ENCODE data around the gene RNF207.

The RNF207 gene

GRCh38 chr1:6252374-6252710 lies 46.4 kb downstream of the RNF207 start:
- no peak for DNase-seq

- no peak for DNase-seq
Observed at GRCh38 chr1:6253380-6253779, 47.5 kb downstream of the RNF207 start.

GRCh38 chr1:6254691-6255090 lies 48.8 kb downstream of the RNF207 start:
- no peak for DNase-seq

GRCh38 chr1:6256645-6257044 lies 50.7 kb downstream of the RNF207 start:
- DNase-seq, result no peak

DNA sequence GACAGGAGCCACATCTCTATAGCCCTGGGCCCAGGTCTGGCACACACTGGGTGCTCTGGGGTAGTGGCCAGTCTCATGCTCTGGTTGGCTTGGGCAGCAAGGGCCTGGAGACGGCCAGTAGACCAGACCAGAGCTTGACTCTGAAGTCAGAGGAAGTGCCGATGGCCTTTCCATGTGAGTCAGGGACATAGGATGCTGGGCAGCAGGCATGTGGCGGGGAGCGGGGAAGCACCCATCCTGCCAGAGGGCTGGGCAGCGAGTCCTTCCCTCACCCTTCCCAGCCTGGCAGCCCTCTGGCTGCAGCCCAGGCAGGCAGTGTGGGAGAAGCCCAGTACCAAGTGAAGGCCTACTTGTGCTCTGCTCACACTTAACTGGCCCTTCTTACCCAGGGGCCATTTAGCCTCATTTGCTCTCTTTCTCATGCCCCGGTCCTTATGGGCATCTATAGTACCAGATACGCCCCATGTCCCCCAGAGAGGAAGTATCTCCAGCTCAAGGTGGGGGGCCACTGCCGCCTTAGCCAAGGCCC lies 51.7 kb downstream of the RNF207 start:
- no peak for DNase-seq

DNA sequence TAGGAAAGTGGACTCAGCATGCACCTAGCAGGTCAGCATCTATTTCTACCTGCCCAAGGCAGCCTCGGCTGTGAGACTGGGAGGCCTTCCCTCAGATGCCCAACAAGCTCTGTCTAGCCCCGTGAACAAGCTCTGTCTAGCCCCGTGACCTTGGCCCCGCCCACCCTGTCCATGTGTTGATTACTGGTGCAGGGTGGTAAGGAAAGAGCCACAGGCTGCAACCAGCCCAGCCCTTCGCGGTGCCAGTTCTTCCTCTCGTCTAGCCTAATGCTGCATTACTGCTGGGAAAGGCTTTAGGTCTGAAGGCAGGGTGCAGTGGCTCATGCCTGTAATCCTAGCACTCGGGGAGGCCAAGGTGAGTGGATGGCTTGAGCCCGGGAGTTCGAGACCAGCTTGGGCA lies 52.8 kb downstream of the RNF207 start:
- DNase-seq, result no peak

DNA sequence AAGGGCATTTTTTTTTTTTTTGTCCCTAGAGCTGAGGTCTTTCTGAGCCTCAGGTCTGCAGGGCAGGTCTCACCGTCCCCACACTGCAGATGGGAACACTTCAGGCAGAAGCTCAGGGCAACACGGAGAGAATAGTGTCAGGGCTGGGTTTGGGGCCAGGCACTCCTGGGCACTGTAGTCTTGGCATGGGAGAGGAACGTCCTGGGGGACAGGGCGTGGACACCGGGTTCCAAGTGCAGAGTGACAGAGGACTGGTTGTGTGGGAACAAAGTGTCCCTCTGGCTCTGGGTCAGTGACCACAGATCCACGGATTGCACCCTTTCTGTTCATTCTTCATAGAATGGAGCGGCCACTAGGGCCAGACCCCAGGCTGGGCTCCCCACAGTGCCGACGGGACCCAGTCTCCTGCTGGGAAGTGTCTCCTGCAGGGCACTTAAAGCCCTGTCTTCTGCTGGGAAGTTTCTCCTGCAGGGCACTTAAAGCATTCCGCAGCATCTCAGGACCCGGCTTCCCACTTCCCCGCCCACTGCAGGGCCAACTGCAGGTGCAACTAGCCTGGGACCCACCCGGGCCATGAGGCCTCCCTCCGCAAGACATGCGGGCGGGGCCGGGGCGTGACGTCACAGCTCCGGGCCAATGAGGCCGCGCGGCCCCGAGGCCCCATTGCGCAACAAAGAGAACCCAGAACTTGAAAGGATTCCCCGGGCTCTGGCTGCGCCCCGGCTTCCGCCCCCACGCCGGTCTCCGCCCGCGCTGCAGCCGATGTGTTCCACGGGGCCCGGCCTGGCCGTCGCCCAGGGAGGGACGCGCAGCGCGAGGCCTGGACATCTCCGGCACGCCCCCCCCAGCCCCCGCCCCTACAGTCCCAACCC lies 53.8 kb downstream of the RNF207 start:
- DNase-seq, result peak; percentile 82

GRCh38 chr1:6260433-6260934 lies 54.6 kb downstream of the RNF207 start:
- DNase-seq, result peak; percentile 12

- DNase-seq, result peak; percentile 41
Observed at GRCh38 chr1:6260961-6261614, 55.2 kb downstream of the RNF207 start, which contains the start of gene GPR153. GPR153 (minus strand) TSS chr1:6261098; CDS start chr1:6254905, 6,193 bp downstream.

GRCh38 chr1:6261615-6261995 lies 55.7 kb downstream of the RNF207 start:
- DNase-seq, result no peak

GRCh38 chr1:6262555-6263420 lies 56.9 kb downstream of the RNF207 start:
- DNase-seq, result no peak

DNA sequence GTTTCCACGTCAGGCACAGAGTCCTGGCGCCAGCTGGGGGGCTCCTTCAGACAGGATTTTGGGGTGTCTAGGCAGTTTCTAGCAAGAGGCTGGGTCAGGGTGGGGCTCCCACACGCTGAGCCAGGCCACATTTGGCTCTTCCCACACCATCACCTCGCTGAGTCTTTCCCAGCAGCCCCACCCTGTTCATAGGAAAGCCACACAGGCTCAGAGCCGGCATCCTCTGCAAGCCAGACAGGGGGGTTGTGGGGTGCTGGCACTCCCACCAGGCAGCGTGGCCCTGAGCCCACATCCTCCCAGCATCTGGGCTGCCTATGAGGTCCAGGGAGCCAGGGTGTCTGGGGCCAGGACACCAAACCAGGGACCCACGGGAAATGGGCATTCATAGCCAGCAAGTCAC lies 57.8 kb downstream of the RNF207 start:
- no peak for DNase-seq

- no peak for DNase-seq
Observed at GRCh38 chr1:6265151-6265550, 59.2 kb downstream of the RNF207 start.

DNA sequence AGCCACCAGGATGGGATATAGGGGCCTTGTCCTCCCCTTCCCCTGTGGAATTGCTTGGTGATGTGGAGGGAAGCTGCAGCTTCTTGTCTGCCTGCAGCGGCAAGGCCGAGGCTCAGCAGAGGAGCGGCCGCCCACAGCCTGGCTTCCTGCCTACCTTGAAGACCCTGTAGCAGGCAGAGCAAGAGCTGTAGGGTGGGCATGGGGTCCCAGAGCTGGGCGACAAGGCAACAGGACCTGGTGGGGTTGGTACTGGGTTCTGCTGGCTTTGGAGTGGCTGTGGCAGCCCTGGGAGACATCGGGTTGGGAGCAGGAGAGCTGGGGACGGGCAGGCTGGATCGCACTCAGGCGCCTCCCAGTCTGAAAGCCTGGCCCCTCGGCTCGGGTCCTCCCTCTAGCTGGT lies 60.7 kb downstream of the RNF207 start:
- DNase-seq, result no peak

GRCh38 chr1:6267686-6268322 lies 61.9 kb downstream of the RNF207 start:
- no peak for DNase-seq

- DNase-seq, result no peak
Observed at GRCh38 chr1:6268415-6268814, 62.5 kb downstream of the RNF207 start.

- DNase-seq, result no peak
Observed at GRCh38 chr1:6269296-6269695, 63.4 kb downstream of the RNF207 start.

- DNase-seq, result no peak
Observed at GRCh38 chr1:6269720-6270400, 63.9 kb downstream of the RNF207 start.

GRCh38 chr1:6270401-6270800 lies 64.5 kb downstream of the RNF207 start:
- DNase-seq, result no peak
